A673 (cell line): ENCODE measurements around the gene DENND1A. TPM values are rescaled to one million over a fixed set of nuclear protein-coding genes. Genes with fewer than 3 reads are reported as not detected.
"Not testable (repeated sequence)": the region's sequence is repeated elsewhere in the genome, so short reads cannot be mapped to it uniquely, and the experiment has no call there.

ENCODE experiments used
- BruUV-seq: library from RNA; stranded (reverse); fragments of 400-500 nt; replicated peaks from 2 replicates; lab custom pipeline; 2021; lab: Mats Ljungman, UMichigan
- CTCF ChIA-PET: fragments of 300-600 bp; sonication (Branson Sonifier 250); formaldehyde crosslinking; loops from one replicate; lab custom pipeline; 2022; ENCODE audit warnings: antibody characterized with exemption; lab: Charles Lee
- POLR2A ChIA-PET: fragments of 300-600 bp; sonication (Branson Sonifier 250); formaldehyde crosslinking; loops from one replicate; lab custom pipeline; 2022; ENCODE audit warnings: antibody characterized with exemption; ENCODE audit not compliant: low non-redundant PET; lab: Charles Lee
- DNase-seq: peaks from one replicate; pipeline ENCODE4 v3.0.0-alpha.2; 2015; ENCODE audit warnings: low spot score
- H3K27ac ChIP-seq: fragments of 200-600 bp; sonication (generic); 2 replicates; pipeline ENCODE4 v1.5.1; 2016; ENCODE audit warnings: mixed run types, low read depth, mild to moderate bottlenecking, mixed read lengths, antibody characterized with exemption, low read length; ENCODE audit not compliant: poor library complexity, severe bottlenecking
- H3K27me3 ChIP-seq: fragments of 200-600 bp; sonication (generic); replicated peaks from 2 replicates; pipeline ENCODE4 v1.6.1; 2017; ENCODE audit warnings: mixed run types, low read depth, mild to moderate bottlenecking, mixed read lengths, antibody characterized with exemption, low read length; ENCODE audit not compliant: insufficient read depth, poor library complexity
- H3K36me3 ChIP-seq: fragments of 200-600 bp; sonication (generic); 2 replicates; pipeline ENCODE4 v1.6.1; 2016; ENCODE audit warnings: mixed run types, mild to moderate bottlenecking, mixed read lengths, antibody characterized with exemption, low read length; ENCODE audit not compliant: insufficient read depth, poor library complexity, severe bottlenecking
- H3K4me1 ChIP-seq: fragments of 200-600 bp; sonication (generic); 2 replicates; pipeline ENCODE4 v1.6.1; 2017; ENCODE audit warnings: mixed run types, mild to moderate bottlenecking, mixed read lengths, antibody characterized with exemption, low read length; ENCODE audit not compliant: insufficient read depth, poor library complexity, severe bottlenecking
- H3K4me3 ChIP-seq: fragments of 200-600 bp; sonication (generic); 2 replicates; pipeline ENCODE4 v1.5.1; 2016; ENCODE audit warnings: low read depth, mixed run types, mild to moderate bottlenecking, mixed read lengths, low read length; ENCODE audit not compliant: poor library complexity, severe bottlenecking
- H3K9me3 ChIP-seq: fragments of 200-600 bp; sonication (generic); 2 replicates; pipeline ENCODE4 v1.6.1; 2016; ENCODE audit warnings: mixed run types, low read depth, mild to moderate bottlenecking, mixed read lengths, antibody characterized with exemption, low read length; ENCODE audit not compliant: poor library complexity, severe bottlenecking
- CTCF ChIP-seq: fragments of 300-800, 200-600 bp; sonication (generic); conservative IDR thresholded peaks from 2 replicates; pipeline ENCODE4 v1.5.1; 2017; ENCODE audit warnings: low read depth, mild to moderate bottlenecking, antibody characterized with exemption, low read length, moderate library complexity, mixed read lengths
- EZH2 ChIP-seq: fragments of 200-600 bp; sonication (generic); IDR thresholded peaks from 2 replicates; pipeline ENCODE4 v1.6.1; 2017; ENCODE audit warnings: borderline replicate concordance, low read depth, mild to moderate bottlenecking, mixed read lengths, antibody characterized with exemption, low read length; ENCODE audit not compliant: poor library complexity, severe bottlenecking
- intact Hi-C: fragments of 100-400 bp; cut with micrococcal nuclease; formaldehyde crosslinking; loops from one replicate; pipeline ENCODE4 v1.10.0; 2022; ENCODE audit not compliant: unreplicated experiment
- total RNA-seq: library from RNA; stranded (reverse); gene quantifications from 2 replicates; pipeline ENCODE4 v1.2.3, GENCODE V29; 2021

The DENND1A gene
- total RNA-seq, 1 experiment from 2014 or later: 12.0 TPM

- H3K27me3 ChIP-seq: no peaks in the 10 kb centered on the region
- no peak for TF ChIP-seq EZH2
- TF ChIP-seq CTCF: no peak
- H3K9me3 ChIP-seq: no peaks in the 10 kb centered on the region
- BruUV-seq: no TSS peak
- peaks cover 40% of the 10 kb centered on the region for H3K4me1 ChIP-seq
- intact Hi-C loops: no loop called here
- POLR2A ChIA-PET: no interaction called here
- no peaks in the 10 kb centered on the region for H3K36me3 ChIP-seq
- H3K4me3 ChIP-seq: no peak overlapping the region
- H3K27ac ChIP-seq: peak overlapping the region; percentile 72
- CTCF ChIA-PET: interaction anchor here (0.8 kb wide), 1 partner anchor 255 kb away, joined by 3 read pairs; no protein-coding TSS in a partner anchor
- no peak for DNase-seq
These were observed 594.0 kb downstream of the DENND1A start for GRCh38 chr9:123335986-123336329.

- ChIA-PET POLR2A (no interaction called here), CTCF (interaction anchor here (0.8 kb wide), 1 partner anchor 255 kb away, joined by 3 read pairs; no protein-coding TSS in a partner anchor)
- no peaks in the 10 kb centered on the region for H3K9me3 ChIP-seq
- peaks cover 36% of the 10 kb centered on the region for H3K4me1 ChIP-seq
- peak overlapping the region; percentile 72 for H3K27ac ChIP-seq
- no TSS peak for BruUV-seq
- DNase-seq: peak; percentile 76
- H3K27me3 ChIP-seq: no peaks in the 10 kb centered on the region
- H3K36me3 ChIP-seq: no peaks in the 10 kb centered on the region
- TF ChIP-seq CTCF: no peak
- TF ChIP-seq EZH2: no peak
- no peak overlapping the region for H3K4me3 ChIP-seq
- intact Hi-C loops: no loop called here
These were observed 594.5 kb downstream of the DENND1A start for GRCh38 chr9:123335193-123335985.

GRCh38 chr9:123334639-123335038, 595.3 kb downstream of the DENND1A start:
- no peak for DNase-seq
- POLR2A ChIA-PET: no interaction called here
- BruUV-seq: no TSS peak
- TF ChIP-seq EZH2 (no peak), CTCF (no peak)
- intact Hi-C loops: no loop called here
- Histone ChIP-seq H3K9me3 (no peaks in the 10 kb centered on the region), H3K36me3 (no peaks in the 10 kb centered on the region), H3K27ac (no peak overlapping the region), H3K27me3 (no peaks in the 10 kb centered on the region), H3K4me1 (peaks cover 28% of the 10 kb centered on the region), H3K4me3 (no peak overlapping the region)
- CTCF ChIA-PET: no interaction called here

- H3K36me3 ChIP-seq, H3K9me3 ChIP-seq, H3K27me3 ChIP-seq, H3K27ac ChIP-seq, DNase-seq, POLR2A ChIA-PET, BruUV-seq, H3K4me3 ChIP-seq, CTCF ChIA-PET, intact Hi-C loops: not testable (repeated sequence)
- peaks cover 23% of the 10 kb centered on the region for H3K4me1 ChIP-seq
These were observed 596.8 kb downstream of the DENND1A start for GRCh38 chr9:123333058-123333669.
